ENCODE results near the gene UBQLNL. TPM values are rescaled to one million over a fixed set of nuclear protein-coding genes. Genes with fewer than 3 reads are reported as not detected.
A peak's percentile ranks its signal among the peaks of the same experiment; 100 is the strongest.

The UBQLNL gene
- total RNA-seq, 2 experiments from 2014 or later: 0.19 TPM; not detected in 1

DNA sequence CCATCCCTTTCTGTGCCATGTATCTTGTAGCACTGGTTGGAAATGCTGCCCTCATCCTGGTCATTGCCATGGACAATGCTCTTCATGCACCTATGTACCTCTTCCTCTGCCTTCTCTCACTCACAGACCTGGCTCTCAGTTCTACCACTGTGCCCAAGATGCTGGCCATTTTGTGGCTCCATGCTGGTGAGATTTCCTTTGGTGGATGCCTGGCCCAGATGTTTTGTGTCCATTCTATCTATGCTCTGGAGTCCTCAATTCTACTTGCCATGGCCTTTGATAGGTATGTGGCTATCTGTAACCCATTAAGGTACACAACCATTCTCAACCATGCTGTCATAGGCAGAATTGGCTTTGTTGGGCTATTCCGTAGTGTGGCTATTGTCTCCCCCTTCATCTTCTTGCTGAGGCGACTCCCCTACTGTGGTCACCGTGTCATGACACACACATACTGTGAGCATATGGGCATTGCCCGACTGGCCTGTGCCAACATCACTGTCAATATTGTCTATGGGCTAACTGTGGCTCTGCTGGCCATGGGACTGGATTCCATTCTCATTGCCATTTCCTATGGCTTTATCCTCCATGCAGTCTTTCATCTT is 27.6 kb downstream of the UBQLNL start:
- Mint-ChIP-seq H3K27ac (no peak overlapping the region), H3K4me1 (peaks cover 2% of the 10 kb centered on the region), H3K4me3 (no peak overlapping the region), H3K36me3 (no peaks in the 10 kb centered on the region), H3K27me3 (peaks cover 5% of the 10 kb centered on the region), H3K9me3 (no peaks in the 10 kb centered on the region)
- no peak for DNase-seq

- Mint-ChIP-seq H3K4me3 (no peak within 1 kb of the TSS), H3K27ac (no peak within 1 kb of the TSS), H3K27me3 (peaks cover 5% of the 10 kb centered on the region), H3K36me3 (no peaks in the 10 kb centered on the region), H3K9me3 (no peaks in the 10 kb centered on the region), H3K4me1 (peaks cover 2% of the 10 kb centered on the region)
- DNase-seq: no peak
These were observed 28.1 kb downstream of the UBQLNL start, which contains the start of gene OR52D1 for GRCh38 chr11:5488385-5488784. OR52D1 (plus strand) TSS chr11:5488685; CDS start chr11:5488707, 22 bp downstream.

DNA sequence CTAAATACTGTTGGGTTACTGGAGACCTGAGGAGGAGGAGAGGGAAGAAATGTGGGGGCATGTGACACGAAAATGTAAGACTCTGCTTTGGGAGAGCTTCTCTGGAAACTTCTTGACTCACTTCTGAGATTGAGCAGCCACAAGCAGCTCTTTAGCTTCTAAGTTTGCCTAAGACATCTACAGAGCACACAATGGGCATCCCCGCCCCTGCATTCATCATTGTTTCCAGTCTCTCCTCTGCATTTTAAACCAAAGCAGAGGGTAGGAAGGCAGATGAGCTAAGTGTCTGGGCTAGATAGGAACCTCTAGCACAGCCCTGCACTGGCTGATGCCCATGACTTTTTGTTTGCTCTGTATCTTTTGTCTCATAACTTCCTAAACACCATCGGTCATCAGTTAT is 30.1 kb downstream of the UBQLNL start:
- H3K4me1 Mint-ChIP-seq: peaks cover 2% of the 10 kb centered on the region
- peak; percentile 13 for DNase-seq
- no peaks in the 10 kb centered on the region for H3K36me3 Mint-ChIP-seq
- peaks cover 5% of the 10 kb centered on the region for H3K27me3 Mint-ChIP-seq
- no peaks in the 10 kb centered on the region for H3K9me3 Mint-ChIP-seq
- H3K27ac Mint-ChIP-seq: no peak overlapping the region
- H3K4me3 Mint-ChIP-seq: no peak overlapping the region

DNA sequence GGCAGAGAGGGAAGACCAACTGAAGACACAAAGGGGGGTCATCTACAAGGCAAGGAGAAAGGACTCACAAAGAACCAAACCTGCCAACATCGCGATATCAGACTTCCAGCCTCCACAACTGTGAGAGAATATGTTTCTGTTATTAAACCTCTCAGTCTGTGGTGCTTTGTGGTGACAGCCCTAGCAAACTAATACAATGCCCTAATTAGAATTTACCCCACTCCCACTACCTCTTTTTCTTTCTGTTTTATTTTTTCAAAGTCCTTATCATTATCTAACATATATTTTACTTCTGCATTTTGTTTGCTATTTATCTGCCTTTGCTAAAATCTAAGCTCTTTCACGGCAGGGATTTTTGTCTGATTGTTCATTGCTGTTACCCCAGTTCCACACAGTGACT is 30.5 kb downstream of the UBQLNL start:
- Mint-ChIP-seq H3K27me3 (peaks cover under 1% of the 10 kb centered on the region), H3K36me3 (no peaks in the 10 kb centered on the region), H3K9me3 (no peaks in the 10 kb centered on the region), H3K4me3 (no peak overlapping the region), H3K27ac (no peak overlapping the region), H3K4me1 (peaks cover 2% of the 10 kb centered on the region)
- no peak for DNase-seq

GRCh38 chr11:5476186-5476819 is 40.2 kb downstream of the UBQLNL start:
- Mint-ChIP-seq H3K36me3 (no peaks in the 10 kb centered on the region), H3K4me1 (peaks cover 2% of the 10 kb centered on the region), H3K27ac (no peak overlapping the region), H3K27me3 (peaks cover 6% of the 10 kb centered on the region), H3K4me3 (no peak overlapping the region), H3K9me3 (peaks cover 1% of the 10 kb centered on the region)
- DNase-seq: peak; percentile 14

DNA sequence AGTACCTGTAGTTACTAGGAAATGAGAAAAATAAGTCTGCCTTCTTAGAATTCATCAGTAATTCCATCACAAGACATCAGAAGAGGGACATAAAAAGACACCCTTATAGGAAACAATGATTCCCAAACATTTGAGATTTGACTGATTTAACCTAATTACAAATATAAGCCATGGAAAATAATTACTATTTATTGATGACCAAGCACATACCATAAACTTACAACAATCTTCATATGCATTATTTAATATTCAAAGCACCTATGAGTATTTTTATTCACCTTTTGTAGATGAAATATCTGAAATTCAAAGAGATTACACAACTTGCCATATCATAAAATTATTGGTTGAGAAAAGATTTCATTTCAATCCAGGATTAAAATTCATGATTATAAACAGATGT is 42.6 kb downstream of the UBQLNL start:
- H3K36me3 Mint-ChIP-seq: no peaks in the 10 kb centered on the region
- H3K9me3 Mint-ChIP-seq: no peaks in the 10 kb centered on the region
- H3K4me3 Mint-ChIP-seq: no peak overlapping the region
- DNase-seq: no peak
- peaks cover 2% of the 10 kb centered on the region for H3K4me1 Mint-ChIP-seq
- H3K27ac Mint-ChIP-seq: no peak overlapping the region
- peaks cover 6% of the 10 kb centered on the region for H3K27me3 Mint-ChIP-seq

DNA sequence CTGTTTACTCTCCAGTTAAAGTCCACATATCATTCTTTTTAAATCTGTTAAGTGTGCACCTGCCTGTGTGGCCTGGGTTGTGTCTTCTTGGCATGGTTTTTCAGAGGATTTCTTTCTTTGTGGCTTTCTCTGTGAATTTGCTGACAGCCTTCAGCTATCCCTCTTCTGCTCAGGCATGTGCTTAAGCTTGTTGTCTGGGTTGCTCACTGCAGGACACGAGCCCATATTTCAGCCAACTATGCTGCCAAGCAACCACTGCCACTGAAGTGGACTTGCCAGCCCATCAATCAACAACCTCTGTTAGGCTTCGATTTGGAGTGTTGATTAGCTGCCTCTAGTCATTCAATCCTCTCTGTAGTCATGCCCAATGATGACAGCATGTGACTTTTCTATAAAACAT is 49.0 kb downstream of the UBQLNL start:
- Mint-ChIP-seq H3K36me3 (no peaks in the 10 kb centered on the region), H3K4me3 (no peak overlapping the region), H3K27ac (no peak overlapping the region), H3K9me3 (no peaks in the 10 kb centered on the region), H3K27me3 (no peaks in the 10 kb centered on the region), H3K4me1 (no peaks in the 10 kb centered on the region)
- DNase-seq: no peak

Other genes starting within 250 kb of the UBQLNL start
- gene HBE1, start 246.8 kb downstream of the UBQLNL start, total RNA-seq: not detected
- not detected for gene OR51B4, start 214.8 kb downstream of the UBQLNL start, total RNA-seq
- gene OR51B2, start 192.4 kb downstream of the UBQLNL start, total RNA-seq: not detected
- not detected for gene OR51B5, start 173.2 kb downstream of the UBQLNL start, total RNA-seq
- gene OR51B6, start 165.2 kb downstream of the UBQLNL start, total RNA-seq: not detected
- not detected for gene OR51M1, start 132.9 kb downstream of the UBQLNL start, total RNA-seq
- not detected for gene OR51Q1, start 94.6 kb downstream of the UBQLNL start, total RNA-seq
- not detected for gene OR51I1, start 75.2 kb downstream of the UBQLNL start, total RNA-seq
- gene OR51I2, start 67.4 kb downstream of the UBQLNL start, total RNA-seq: not detected
- not detected for gene OR52D1, start 28.0 kb downstream of the UBQLNL start, total RNA-seq
- gene UBQLN3, start 6.7 kb downstream of the UBQLNL start, total RNA-seq: not detected
- not detected for gene OR52H1, start 31.8 kb upstream of the UBQLNL start, total RNA-seq
- gene OR52B6, start 64.2 kb upstream of the UBQLNL start, total RNA-seq: not detected
- gene TRIM6, start 79.9 kb upstream of the UBQLNL start, total RNA-seq: 1 to 10 TPM in 1 of 2 experiments, under 1 TPM in 1; 0.89 to 1.4 TPM
- gene TRIM34, start 108.3 kb upstream of the UBQLNL start, total RNA-seq: 1 to 10 TPM; 6.1 to 7.8 TPM
- 10 to 100 TPM; 18.7 to 20.3 TPM for gene TRIM5, start 168.4 kb upstream of the UBQLNL start, total RNA-seq
- gene TRIM22, start 173.1 kb upstream of the UBQLNL start, total RNA-seq: 100 to 1,000 TPM; 141 to 143 TPM
- under 1 TPM; 0.10 to 0.16 TPM for gene OR56B1, start 219.7 kb upstream of the UBQLNL start, total RNA-seq
- gene OR52N4, start 237.5 kb upstream of the UBQLNL start, total RNA-seq: under 1 TPM; 0.35 to 0.40 TPM